Loucy (cell line): ENCODE measurements around the gene GASK1A.

Experiments
- H2AFZ ChIP-seq: fragments of 200-600 bp; sonication (generic); 2 replicates; pipeline ENCODE4 v1.6.0; 2016; ENCODE audit warnings: antibody characterized with exemption, mild to moderate bottlenecking, low read length, moderate library complexity
- H3F3A ChIP-seq: fragments of 200-600 bp; 2 replicates; pipeline ENCODE4 v1.6.0; 2016; ENCODE audit warnings: antibody characterized with exemption, low read depth, mild to moderate bottlenecking
- H3K27me3 ChIP-seq: fragments of 200-600 bp; sonication (generic); 2 replicates; pipeline ENCODE4 v1.6.1; 2014; ENCODE audit warnings: low read length, mild to moderate bottlenecking; ENCODE audit not compliant: insufficient read depth, poor library complexity, severe bottlenecking
- H3K36me3 ChIP-seq: fragments of 200-600 bp; sonication (generic); 2 replicates; pipeline ENCODE4 v1.6.1; 2016; ENCODE audit warnings: low read length; ENCODE audit not compliant: insufficient read depth
- H3K4me1 ChIP-seq: fragments of 200-600 bp; sonication (generic); 2 replicates; pipeline ENCODE4 v1.5.1; 2014; ENCODE audit warnings: low read length, mild to moderate bottlenecking; ENCODE audit not compliant: insufficient read depth, poor library complexity, severe bottlenecking
- H3K4me2 ChIP-seq: fragments of 200-600 bp; sonication (generic); 2 replicates; pipeline ENCODE4 v1.6.0; 2014; ENCODE audit warnings: antibody characterized with exemption, low read length, low read depth, mild to moderate bottlenecking; ENCODE audit not compliant: poor library complexity, severe bottlenecking
- H3K4me3 ChIP-seq: fragments of 200-600 bp; sonication (generic); 2 replicates; pipeline ENCODE4 v1.5.1; 2014; ENCODE audit warnings: low read length, mild to moderate bottlenecking, mixed read lengths; ENCODE audit not compliant: poor library complexity, severe bottlenecking
- H3K79me2 ChIP-seq: fragments of 200-600 bp; sonication (generic); 2 replicates; pipeline ENCODE4 v1.6.1; 2014; ENCODE audit warnings: low read length; ENCODE audit not compliant: insufficient read depth
- H3K9ac ChIP-seq: fragments of 200-600 bp; sonication (generic); 2 replicates; pipeline ENCODE4 v1.6.0; 2014; ENCODE audit warnings: mild to moderate bottlenecking, low read depth, low read length, moderate library complexity; ENCODE audit not compliant: poor library complexity, severe bottlenecking
- H3K9me2 ChIP-seq: fragments of 200-600 bp; sonication (generic); replicated peaks from 2 replicates; pipeline ENCODE4 v1.6.1; 2016; ENCODE audit warnings: low read depth, low read length, mixed read lengths
- H3K9me3 ChIP-seq: fragments of 200-600 bp; sonication (generic); 2 replicates; pipeline ENCODE4 v1.6.1; 2014; ENCODE audit warnings: mild to moderate bottlenecking, antibody characterized with exemption, low read length, low read depth; ENCODE audit not compliant: insufficient read depth
- H4K20me1 ChIP-seq: fragments of 200-600 bp; sonication (generic); 2 replicates; pipeline ENCODE4 v1.6.0; 2014; ENCODE audit warnings: antibody characterized with exemption, low read length, mild to moderate bottlenecking; ENCODE audit not compliant: insufficient read depth, poor library complexity, severe bottlenecking
- CTCF ChIP-seq: fragments of 200-600 bp; sonication (generic); conservative IDR thresholded peaks from 2 replicates; pipeline ENCODE4 v1.5.1; 2014; ENCODE audit warnings: mild to moderate bottlenecking, antibody characterized with exemption, low read length
- EZH2phosphoT487 ChIP-seq: fragments of 200-600 bp; IDR thresholded peaks from 2 replicates; pipeline ENCODE4 v1.6.1; 2018; ENCODE audit warnings: antibody characterized with exemption, mild to moderate bottlenecking, moderate library complexity, borderline replicate concordance

Gene GASK1A

DNA sequence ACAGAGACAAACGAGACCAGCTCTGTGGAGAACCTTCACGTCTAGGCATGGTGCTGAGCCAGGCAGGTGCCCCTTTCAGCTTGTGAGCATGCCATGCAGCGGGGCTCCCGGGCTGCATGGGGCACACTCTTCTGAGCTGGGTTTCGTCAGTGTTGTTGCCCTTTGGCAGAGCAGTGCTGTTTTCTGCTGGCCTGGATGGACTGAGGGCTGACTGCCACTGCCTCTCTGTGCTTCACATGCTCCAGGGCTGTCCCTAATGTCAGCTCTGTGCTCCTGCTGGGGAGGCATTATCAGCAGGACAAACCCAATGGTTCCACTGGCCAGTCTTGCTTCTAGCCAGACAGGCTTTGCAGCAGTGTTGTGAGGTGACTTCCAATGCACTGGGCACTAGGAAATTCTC lies 9.5 kb downstream of the GASK1A start:
- Histone ChIP-seq H3K4me3 (no peak overlapping the region), H3K36me3 (no peaks in the 10 kb centered on the region), H3K9me2 (no peaks in the 10 kb centered on the region), H3K9ac (no peak overlapping the region), H3F3A (no peaks in the 10 kb centered on the region), H4K20me1 (no peaks in the 10 kb centered on the region), H3K27me3 (no peaks in the 10 kb centered on the region), H3K79me2 (no peaks in the 10 kb centered on the region), H3K4me2 (no peak overlapping the region), H2AFZ (no peak overlapping the region), H3K4me1 (no peaks in the 10 kb centered on the region), H3K9me3 (no peaks in the 10 kb centered on the region)
- TF ChIP-seq CTCF (no peak), EZH2phosphoT487 (no peak)

DNA sequence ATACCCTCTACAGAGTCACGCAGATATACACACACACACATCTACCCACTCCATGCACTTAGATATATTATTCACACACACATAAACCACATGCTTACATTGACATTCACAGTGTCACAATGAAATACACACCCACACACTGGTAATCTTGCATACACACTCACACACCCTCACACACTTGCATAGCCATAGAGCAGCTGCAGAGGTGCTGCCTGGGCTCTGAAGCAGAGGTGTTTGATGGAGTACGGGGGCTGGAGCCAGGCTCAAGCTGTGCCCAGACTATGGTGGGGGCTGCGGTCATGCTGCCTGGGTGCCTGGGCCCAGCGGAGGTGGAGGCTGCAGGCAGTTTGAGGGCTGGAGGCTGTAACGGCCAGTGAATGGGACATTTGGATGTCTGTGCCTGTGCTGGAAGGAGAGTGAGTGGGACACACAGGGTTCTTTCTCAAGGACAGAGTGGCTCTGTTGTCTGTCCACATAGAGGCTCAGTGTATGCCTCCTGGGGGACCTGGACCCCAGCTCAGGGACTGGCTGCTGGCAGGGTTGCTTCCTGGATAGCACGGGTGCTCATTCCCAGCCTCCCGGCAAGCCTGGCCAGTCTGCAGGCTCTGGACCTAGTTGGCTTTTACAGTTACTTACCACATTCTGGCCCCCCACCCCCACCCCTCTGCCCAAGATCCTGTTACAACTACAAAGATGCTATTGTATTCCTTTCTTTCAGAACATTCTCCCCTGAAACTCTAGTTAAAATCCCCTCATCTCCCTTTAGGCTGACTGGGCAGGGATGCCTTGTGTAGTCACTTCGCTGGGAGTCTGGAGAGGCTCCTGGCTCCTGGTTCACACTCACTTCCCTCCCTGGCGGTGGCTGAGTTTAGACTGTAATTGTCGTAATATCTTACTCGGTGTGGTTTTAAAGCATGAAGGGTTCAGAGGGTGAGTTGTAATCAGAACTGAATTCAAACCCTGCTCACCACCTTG lies 12.5 kb downstream of the GASK1A start:
- Histone ChIP-seq H3K4me2 (no peak overlapping the region), H3K79me2 (no peaks in the 10 kb centered on the region)

DNA sequence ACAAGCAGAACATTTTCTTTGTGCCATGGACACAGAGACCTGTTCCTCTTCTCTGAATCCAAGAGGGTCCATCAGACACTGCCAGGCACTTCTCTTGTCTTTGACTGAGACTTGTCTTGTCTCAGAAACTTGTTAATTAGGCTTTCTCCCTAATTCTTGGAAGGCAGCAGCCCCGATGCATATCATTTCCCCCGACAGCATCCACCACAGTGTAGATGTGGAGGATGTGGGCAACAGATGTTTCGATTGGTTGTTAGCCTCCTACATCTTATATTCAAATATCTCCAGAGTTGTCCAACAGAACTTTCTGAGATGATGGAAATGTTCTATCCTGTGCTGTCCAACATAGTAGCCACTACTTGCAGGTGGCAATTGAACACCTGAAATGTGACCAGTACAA lies 15.5 kb downstream of the GASK1A start:
- H3K9ac ChIP-seq = no peak overlapping the region
- H3F3A ChIP-seq = no peaks in the 10 kb centered on the region
- H3K4me2 ChIP-seq = no peak overlapping the region
- no peaks in the 10 kb centered on the region for H4K20me1 ChIP-seq
- no peaks in the 10 kb centered on the region for H3K79me2 ChIP-seq
- H2AFZ ChIP-seq = no peak overlapping the region
- H3K9me3 ChIP-seq = no peaks in the 10 kb centered on the region
- H3K9me2 ChIP-seq = no peaks in the 10 kb centered on the region
- H3K27me3 ChIP-seq = no peaks in the 10 kb centered on the region
- no peaks in the 10 kb centered on the region for H3K36me3 ChIP-seq
- no peak overlapping the region for H3K4me3 ChIP-seq
- H3K4me1 ChIP-seq = no peaks in the 10 kb centered on the region
- no peak for TF ChIP-seq EZH2phosphoT487
- TF ChIP-seq CTCF = no peak

More for the DNA sequence above, 12.5 kb downstream of the GASK1A start:
- no peaks in the 10 kb centered on the region for H3K36me3 ChIP-seq
- no peaks in the 10 kb centered on the region for H3K4me1 ChIP-seq
- H3K4me3 ChIP-seq = no peak overlapping the region
- no peaks in the 10 kb centered on the region for H3K9me2 ChIP-seq
- TF ChIP-seq EZH2phosphoT487 = no peak
- TF ChIP-seq CTCF = no peak
- H3F3A ChIP-seq = no peaks in the 10 kb centered on the region
- no peaks in the 10 kb centered on the region for H3K9me3 ChIP-seq
- H3K27me3 ChIP-seq = no peaks in the 10 kb centered on the region
- no peak overlapping the region for H3K9ac ChIP-seq
- no peak overlapping the region for H2AFZ ChIP-seq
- H4K20me1 ChIP-seq = no peaks in the 10 kb centered on the region
